ENCODE measurements around the gene AUTS2. TPM values are rescaled to one million over a fixed set of nuclear protein-coding genes. Genes with fewer than 3 reads are reported as not detected.
A peak's percentile ranks its signal among the peaks of the same experiment; 100 is the strongest.

Gene AUTS2
- polyA plus RNA-seq, 1 donor (not counting 4 experiments of a cell fraction or from before 2014, with no cell fraction given), result 4.7 TPM

- H3K27me3 ChIP-seq (ENCODE audit: control insufficient read depth, extremely low read depth, insufficient read depth, low read length), result no peaks in the 10 kb centered on the region
- H3K4me3 ChIP-seq (ENCODE audit: control insufficient read depth in 2 of 3, extremely low read depth in 1 of 3, insufficient read depth in 2 of 3, low read depth in 1 of 3, low read length in 3 of 3), result no peak overlapping the region
- DNase-seq (ENCODE audit: low read depth, low spot score) (no peak), FAIRE-seq (peak; percentile 82)
- TF ChIP-seq CTCF (optimal IDR thresholded peaks at IDR 0.05 in 1 of 3, IDR thresholded peaks at IDR 0.05 in 1 of 3, conservative IDR thresholded peaks at IDR 0.05 in 1 of 3; ENCODE audit: extremely low read depth in 1 of 3, insufficient read depth in 2 of 3, low read length in 3 of 3), result no peak
- TF ChIP-seq EZH2 (IDR thresholded peaks at IDR 0.05; ENCODE audit: low read length), result no peak
- dilution Hi-C loops (cut with MboI; ENCODE audit: extremely low pct_ligation_motif_present, low sequenced_read_pairs), result no loop called here
- no peaks in the 10 kb centered on the region for H3K9me1 ChIP-seq (ENCODE audit: control insufficient read depth, extremely low read depth, insufficient read depth, low read length)
- H3K79me2 ChIP-seq (ENCODE audit: control insufficient read depth, insufficient read depth, low read length), result no peaks in the 10 kb centered on the region
- H2AFZ ChIP-seq (ENCODE audit: control insufficient read depth, low read length), result no peak overlapping the region
- H3K36me3 ChIP-seq (ENCODE audit: control insufficient read depth in 2 of 2, extremely low read depth in 1 of 2, insufficient read depth in 2 of 2, low read length in 2 of 2), result no peaks in the 10 kb centered on the region
- no peaks in the 10 kb centered on the region for H3K9me3 ChIP-seq (ENCODE audit: control insufficient read depth, low read depth, low read length)
- H3K9ac ChIP-seq (ENCODE audit: control insufficient read depth, extremely low read depth, insufficient read depth, low read length), result no peak overlapping the region
- peak overlapping the region; percentile 38 for H3K4me2 ChIP-seq (ENCODE audit: control insufficient read depth, extremely low read depth, insufficient read depth, low read depth, low read length)
- H4K20me1 ChIP-seq (ENCODE audit: control insufficient read depth, extremely low read depth, insufficient read depth, low read length), result no peaks in the 10 kb centered on the region
- H3K27ac ChIP-seq (ENCODE audit: control insufficient read depth, insufficient read depth, low read length), result peak overlapping the region; percentile 13
- H3K4me1 ChIP-seq (ENCODE audit: control insufficient read depth, extremely low read depth, insufficient read depth, low read length), result peaks cover 25% of the 10 kb centered on the region
Measured at GRCh38 chr7:69738396-69738951, 140.2 kb downstream of the AUTS2 start.

- Histone ChIP-seq H3K9ac (ENCODE audit: control insufficient read depth, extremely low read depth, insufficient read depth, low read length) (no peak overlapping the region), H3K79me2 (ENCODE audit: control insufficient read depth, insufficient read depth, low read length) (no peaks in the 10 kb centered on the region), H3K27ac (ENCODE audit: control insufficient read depth, insufficient read depth, low read length) (peak overlapping the region; percentile 51), H3K9me1 (ENCODE audit: control insufficient read depth, extremely low read depth, insufficient read depth, low read length) (no peaks in the 10 kb centered on the region), H3K4me3 (ENCODE audit: control insufficient read depth in 2 of 3, extremely low read depth in 1 of 3, insufficient read depth in 2 of 3, low read depth in 1 of 3, low read length in 3 of 3) (no peak overlapping the region), H3K4me1 (ENCODE audit: control insufficient read depth, extremely low read depth, insufficient read depth, low read length) (peaks cover 25% of the 10 kb centered on the region), H3K4me2 (ENCODE audit: control insufficient read depth, extremely low read depth, insufficient read depth, low read depth, low read length) (peak overlapping the region; percentile 56), H3K27me3 (ENCODE audit: control insufficient read depth, extremely low read depth, insufficient read depth, low read length) (no peaks in the 10 kb centered on the region), H3K9me3 (ENCODE audit: control insufficient read depth, low read depth, low read length) (no peaks in the 10 kb centered on the region), H3K36me3 (ENCODE audit: control insufficient read depth in 2 of 2, extremely low read depth in 1 of 2, insufficient read depth in 2 of 2, low read length in 2 of 2) (no peaks in the 10 kb centered on the region), H2AFZ (ENCODE audit: control insufficient read depth, low read length) (no peak overlapping the region), H4K20me1 (ENCODE audit: control insufficient read depth, extremely low read depth, insufficient read depth, low read length) (no peaks in the 10 kb centered on the region)
- dilution Hi-C loops (cut with MboI; ENCODE audit: extremely low pct_ligation_motif_present, low sequenced_read_pairs), result no loop called here
- peak; percentile 89 for DNase-seq (ENCODE audit: low read depth, low spot score)
- TF ChIP-seq EZH2 (IDR thresholded peaks at IDR 0.05; ENCODE audit: low read length), result no peak
- no peak for TF ChIP-seq CTCF (optimal IDR thresholded peaks at IDR 0.05 in 1 of 3, IDR thresholded peaks at IDR 0.05 in 1 of 3, conservative IDR thresholded peaks at IDR 0.05 in 1 of 3; ENCODE audit: extremely low read depth in 1 of 3, insufficient read depth in 2 of 3, low read length in 3 of 3)
- peak; percentile 86 for FAIRE-seq
Measured at GRCh38 chr7:69739190-69739589, 140.9 kb downstream of the AUTS2 start.
